Head of caudate nucleus (tissue), 42 donors: ENCODE results near the gene CMKLR1.

Source experiments
- DNase-seq, 42 donors: peaks; one replicate each; pipeline versions ENCODE4 v3.0.0 to v3.0.0-alpha.2; 2020 to 2021; ENCODE audit warnings: mixed read lengths in 7 of 42
- intact Hi-C: fragments of 100-400 bp; cut with DNase I; formaldehyde crosslinking; loops from one replicate; pipeline ENCODE4 v1.15.0; 2022

CMKLR1 gene

GRCh38 chr12:108338915-108339657 is at the start of gene CMKLR1:
Gene CMKLR1, minus strand, starts transcription at chr12:108339311. Its CDS starts 45,720 bp downstream, at chr12:108293591.
- peak in 32 of 42 donors; percentile 13 to 67 (median 31) for DNase-seq
- intact Hi-C loops: no loop called here

GRCh38 chr12:108387771-108388170 is 48.7 kb upstream of the CMKLR1 start:
- intact Hi-C loops: no loop called here

DNA sequence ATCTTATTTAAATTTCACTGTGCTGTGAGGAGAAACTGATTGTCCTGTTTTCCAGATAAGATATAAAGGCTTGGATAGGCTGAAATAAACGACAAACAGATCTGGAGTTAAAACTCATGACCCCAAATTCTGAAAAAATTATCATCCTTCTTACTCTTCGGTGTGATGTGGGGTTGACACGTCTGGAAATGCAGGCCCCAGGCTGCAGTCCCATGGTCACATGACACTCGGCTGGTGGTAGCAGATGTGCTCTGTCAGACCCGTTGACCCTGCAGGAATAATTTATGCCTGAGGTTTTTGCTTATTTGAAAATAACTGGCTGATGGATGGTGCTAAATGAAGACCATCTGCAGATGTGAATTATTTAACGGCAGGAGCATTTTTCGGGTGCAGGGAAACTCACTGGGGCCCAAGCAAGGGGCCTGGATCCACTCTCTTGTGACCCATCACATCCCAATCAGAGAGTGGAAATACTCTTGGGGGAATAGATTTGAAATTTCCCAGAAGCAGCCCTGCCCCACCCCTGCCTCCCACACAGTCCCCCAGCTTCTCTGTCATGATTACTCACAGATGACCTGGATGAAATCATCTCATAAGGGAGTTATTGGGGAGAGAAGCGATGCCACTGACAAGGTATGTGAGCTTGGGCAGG is 47.7 kb upstream of the CMKLR1 start:
- DNase-seq: no peak
- intact Hi-C loops: no loop called here

More at GRCh38 chr12:108387771-108388170, 48.7 kb upstream of the CMKLR1 start:
- no peak for DNase-seq

DNA sequence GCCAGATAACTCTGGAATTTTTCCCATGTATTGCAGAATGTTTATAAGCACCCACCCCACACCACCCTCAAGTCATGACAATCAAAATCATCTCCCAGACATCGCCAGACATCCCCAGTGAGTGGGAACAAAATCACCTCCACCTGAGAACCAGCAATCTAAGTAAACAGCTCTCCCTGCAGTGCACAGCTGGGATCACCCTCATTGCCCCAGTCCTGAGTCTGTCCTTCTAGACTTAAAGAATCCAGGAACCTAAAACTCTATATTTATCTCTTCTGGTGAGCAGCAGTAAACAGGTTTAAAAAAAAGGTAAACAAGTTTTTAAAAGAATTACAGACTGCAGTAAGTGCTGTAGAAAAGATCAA is 43.3 kb upstream of the CMKLR1 start:
- no peak for DNase-seq
- intact Hi-C loops: no loop called here

- intact Hi-C loops: no loop called here
These were observed 42.8 kb upstream of the CMKLR1 start for GRCh38 chr12:108381787-108382436.

GRCh38 chr12:108380382-108380781 is 41.3 kb upstream of the CMKLR1 start:
- no peak for DNase-seq
- intact Hi-C loops: no loop called here

More at GRCh38 chr12:108381787-108382436, 42.8 kb upstream of the CMKLR1 start:
- peak in 1 of 42 donors; percentile 39 for DNase-seq

- no peak for DNase-seq
- intact Hi-C loops: no loop called here
These were observed 40.7 kb upstream of the CMKLR1 start for GRCh38 chr12:108379823-108380222.

GRCh38 chr12:108378926-108379325 is 39.8 kb upstream of the CMKLR1 start:
- DNase-seq: no peak
- intact Hi-C loops: no loop called here

GRCh38 chr12:108377260-108377659 is 38.1 kb upstream of the CMKLR1 start:
- no peak for DNase-seq
- intact Hi-C loops: no loop called here

DNA sequence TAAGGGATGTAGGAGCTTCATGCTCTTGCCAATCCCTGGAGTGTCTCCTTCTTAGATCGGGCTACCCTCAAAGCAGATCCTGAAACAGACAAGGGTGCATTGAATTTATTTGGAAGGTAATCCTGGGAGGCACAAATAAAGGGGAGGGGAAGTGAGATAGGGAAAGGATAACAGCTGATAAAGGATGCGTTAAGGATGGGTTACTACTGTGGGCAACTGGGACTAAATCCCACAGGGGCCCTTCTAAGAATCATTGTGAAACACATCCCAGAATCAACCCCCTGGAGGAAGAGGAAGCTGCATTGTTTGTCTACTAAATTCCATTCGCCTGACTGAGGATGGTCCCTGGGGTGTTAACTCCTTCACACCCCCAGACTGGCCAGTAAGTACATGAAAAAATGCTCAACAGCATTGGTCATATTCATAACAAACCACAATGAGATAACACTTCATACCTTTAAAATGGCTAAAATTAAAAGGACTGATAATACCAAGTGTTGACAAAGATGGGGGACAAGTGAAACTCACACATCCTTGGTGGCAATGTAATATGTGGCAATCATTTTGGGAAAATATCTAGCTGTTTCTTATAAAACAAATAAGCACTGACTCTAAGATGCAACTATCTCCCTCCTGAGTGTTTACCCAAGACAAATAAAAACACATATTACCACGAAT is 37.0 kb upstream of the CMKLR1 start:
- DNase-seq: no peak
- intact Hi-C loops: no loop called here

GRCh38 chr12:108374596-108375320 is 35.6 kb upstream of the CMKLR1 start:
- intact Hi-C loops: no loop called here
- DNase-seq: no peak

DNA sequence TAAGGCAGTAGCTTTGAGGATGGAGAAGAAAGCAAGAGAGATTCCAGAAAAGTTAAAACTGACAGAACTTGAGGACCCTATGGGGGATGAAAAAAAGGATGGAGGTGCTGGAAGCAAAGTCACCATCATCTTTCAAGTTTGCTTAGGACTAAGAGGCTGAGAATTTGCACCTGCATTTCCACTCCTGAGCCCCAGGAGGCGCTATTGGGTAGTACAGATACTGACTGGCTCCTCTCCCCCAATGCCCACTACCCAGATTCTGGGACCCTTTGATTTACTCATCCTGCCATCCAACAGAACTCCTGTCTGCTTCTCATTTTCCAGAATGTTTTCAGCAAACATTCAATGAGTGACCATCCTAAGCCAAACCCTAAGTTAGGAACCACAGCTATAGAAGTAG is 34.0 kb upstream of the CMKLR1 start:
- intact Hi-C loops: no loop called here
- DNase-seq: no peak

DNA sequence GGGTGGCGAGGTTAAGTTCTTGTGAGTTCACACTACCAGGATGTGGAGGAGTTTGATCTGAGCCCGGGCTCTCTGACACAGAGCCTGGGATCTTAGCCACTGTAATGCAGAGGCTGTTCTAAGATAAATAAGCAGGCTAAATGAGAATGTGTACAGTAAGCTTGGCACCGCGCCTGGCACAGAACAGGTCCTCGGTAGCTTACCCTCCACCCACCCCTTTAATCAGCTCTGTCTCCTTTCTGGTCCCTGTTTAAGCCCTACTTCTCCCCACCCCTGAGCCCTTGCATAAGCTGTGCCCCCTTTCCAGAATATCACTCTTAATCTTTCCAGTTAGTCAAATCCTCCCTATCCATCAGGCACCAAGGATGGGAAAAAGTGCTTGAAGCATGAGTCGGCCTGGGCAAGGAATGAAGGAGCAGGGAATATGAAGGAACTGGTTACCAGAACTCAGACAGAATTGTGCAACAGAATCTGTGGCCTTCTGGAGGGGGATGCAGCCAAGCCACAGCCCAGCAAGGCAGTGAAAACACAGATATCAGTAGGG is 32.8 kb upstream of the CMKLR1 start:
- DNase-seq: no peak
- intact Hi-C loops: no loop called here

GRCh38 chr12:108370415-108370814 is 31.3 kb upstream of the CMKLR1 start:
- no peak for DNase-seq
- intact Hi-C loops: no loop called here

DNA sequence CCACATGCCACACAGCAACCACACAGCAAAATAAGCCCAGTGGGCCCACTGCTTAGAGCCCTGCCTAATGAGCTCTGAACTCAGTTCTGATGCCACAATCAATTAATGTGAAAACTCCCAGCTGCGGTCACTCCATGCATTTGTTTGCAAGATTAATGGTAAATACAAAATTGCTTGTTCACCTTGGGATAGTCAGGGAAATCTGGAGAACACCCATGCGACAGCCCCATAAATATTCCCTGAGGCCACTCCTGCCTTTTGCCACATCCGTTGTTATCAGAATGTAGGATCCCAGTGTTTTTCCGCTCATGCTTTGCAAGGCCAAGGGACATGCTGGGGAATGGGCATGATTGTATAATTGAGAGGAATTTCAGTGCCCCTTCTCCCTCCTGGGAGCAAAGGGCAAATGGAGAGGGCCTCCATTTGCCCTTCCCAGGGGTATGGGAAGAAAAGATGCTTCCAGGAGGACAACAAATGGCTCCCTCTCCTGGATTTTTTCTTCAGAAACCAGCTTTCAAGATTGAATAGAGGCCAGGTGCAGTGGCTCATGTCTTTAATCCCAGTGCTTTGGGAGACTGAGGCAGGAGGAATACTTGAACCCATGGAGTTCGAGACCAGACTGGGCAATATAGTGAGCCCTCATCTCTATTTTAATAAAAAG is 30.8 kb upstream of the CMKLR1 start:
- intact Hi-C loops: no loop called here
- DNase-seq: no peak

DNA sequence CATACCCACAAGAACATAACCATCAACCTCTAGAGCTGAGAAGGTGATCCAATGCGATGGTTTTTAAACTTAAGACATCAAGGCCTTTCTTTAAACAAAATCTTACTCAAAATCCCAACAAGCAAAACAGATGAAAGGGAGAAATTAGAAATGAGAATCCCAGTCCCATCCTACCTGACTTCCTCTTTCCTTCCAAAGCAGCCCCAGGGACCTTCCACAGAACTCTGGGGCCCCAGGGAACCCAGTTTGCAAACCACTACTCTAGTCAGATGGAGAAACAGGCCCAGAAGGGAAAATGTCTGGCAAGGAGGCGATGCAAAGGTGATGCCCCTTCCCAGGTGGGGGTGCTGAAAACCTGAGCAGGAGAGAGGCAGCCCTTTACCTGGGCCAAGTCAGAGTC is 29.0 kb upstream of the CMKLR1 start:
- no peak for DNase-seq
- intact Hi-C loops: no loop called here

GRCh38 chr12:108367436-108367835 is 28.3 kb upstream of the CMKLR1 start:
- intact Hi-C loops: no loop called here
- DNase-seq: peak in 18 of 42 donors; percentile 10 to 61 (median 30)

GRCh38 chr12:108365324-108365723 is 26.2 kb upstream of the CMKLR1 start:
- DNase-seq: no peak
- intact Hi-C loops: no loop called here
